DOHH2 (cell line): ENCODE measurements around the gene MAP3K5.
"Not testable (repeated sequence)": the region's sequence is repeated elsewhere in the genome, so short reads cannot be mapped to it uniquely, and the experiment has no call there.

Source experiments
- H3F3A ChIP-seq: fragments of 200-600 bp; sonication (generic), shearing (Covaris generic); 2 replicates; pipeline ENCODE4 v1.6.0; 2016; ENCODE audit warnings: antibody characterized with exemption, mild to moderate bottlenecking; ENCODE audit not compliant: control insufficient read depth, insufficient read depth
- H3K27ac ChIP-seq: fragments of 200-600 bp; sonication (generic); 2 replicates; pipeline ENCODE4 v1.5.1; 2014; ENCODE audit warnings: low read depth, mild to moderate bottlenecking, low read length, moderate library complexity
- H3K27me3 ChIP-seq: fragments of 200-600 bp; sonication (generic); 2 replicates; pipeline ENCODE4 v1.6.1; 2014; ENCODE audit warnings: mild to moderate bottlenecking, low read length, mixed read lengths; ENCODE audit not compliant: control insufficient read depth
- H3K36me3 ChIP-seq: fragments of 200-600 bp; sonication (generic); 2 replicates; pipeline ENCODE4 v1.6.1; 2014; ENCODE audit warnings: mild to moderate bottlenecking, low read length, moderate library complexity, mixed read lengths; ENCODE audit not compliant: control insufficient read depth
- H3K4me1 ChIP-seq: fragments of 200-600 bp; sonication (generic); 2 replicates; pipeline ENCODE4 v1.6.1; 2014; ENCODE audit warnings: mild to moderate bottlenecking, low read length, mixed read lengths; ENCODE audit not compliant: control insufficient read depth
- H3K4me2 ChIP-seq: fragments of 200-600 bp; sonication (generic); 2 replicates; pipeline ENCODE4 v1.6.0; 2014; ENCODE audit warnings: mild to moderate bottlenecking, low read length, moderate library complexity
- H3K4me3 ChIP-seq: fragments of 200-600 bp; sonication (generic); 2 replicates; pipeline ENCODE4 v1.5.1; 2014; ENCODE audit warnings: mild to moderate bottlenecking, low read length, mixed read lengths
- H3K79me2 ChIP-seq: fragments of 200-600 bp; sonication (generic); 2 replicates; pipeline ENCODE4 v1.6.1; 2014; ENCODE audit warnings: mild to moderate bottlenecking, low read length, mixed read lengths; ENCODE audit not compliant: control insufficient read depth
- H3K9me2 ChIP-seq: fragments of 200-600 bp; sonication (generic); replicated peaks from 2 replicates; pipeline ENCODE4 v1.6.1; 2014; ENCODE audit warnings: mild to moderate bottlenecking, low read length, mixed read lengths; ENCODE audit not compliant: control insufficient read depth
- H3K9me3 ChIP-seq: fragments of 200-600 bp; sonication (generic); 2 replicates; pipeline ENCODE4 v1.6.1; 2014; ENCODE audit warnings: antibody characterized with exemption, low read length, mixed read lengths; ENCODE audit not compliant: control insufficient read depth, insufficient read depth
- H4K20me1 ChIP-seq: fragments of 200-600 bp; sonication (generic); 2 replicates; pipeline ENCODE4 v1.6.0; 2014; ENCODE audit warnings: low read depth, mild to moderate bottlenecking, antibody characterized with exemption, low read length, moderate library complexity; ENCODE audit not compliant: control insufficient read depth, insufficient read depth
- EZH2phosphoT487 ChIP-seq: fragments of 200-600 bp; sonication (generic); IDR thresholded peaks from 2 replicates; pipeline ENCODE4 v1.6.1; 2017; ENCODE audit warnings: borderline replicate concordance, mild to moderate bottlenecking, antibody characterized with exemption, low read length, moderate library complexity, mixed read lengths
- TF ChIP-seq, protein P1 (sequence below): fragments of 200-600 bp; sonication (generic); IDR thresholded peaks from one replicate; pipeline ENCODE4 v1.5.1; 2014; ENCODE audit warnings: antibody characterized with exemption, mild to moderate bottlenecking, low read depth, low read length; ENCODE audit not compliant: poor library complexity, severe bottlenecking

Gene MAP3K5

DNA sequence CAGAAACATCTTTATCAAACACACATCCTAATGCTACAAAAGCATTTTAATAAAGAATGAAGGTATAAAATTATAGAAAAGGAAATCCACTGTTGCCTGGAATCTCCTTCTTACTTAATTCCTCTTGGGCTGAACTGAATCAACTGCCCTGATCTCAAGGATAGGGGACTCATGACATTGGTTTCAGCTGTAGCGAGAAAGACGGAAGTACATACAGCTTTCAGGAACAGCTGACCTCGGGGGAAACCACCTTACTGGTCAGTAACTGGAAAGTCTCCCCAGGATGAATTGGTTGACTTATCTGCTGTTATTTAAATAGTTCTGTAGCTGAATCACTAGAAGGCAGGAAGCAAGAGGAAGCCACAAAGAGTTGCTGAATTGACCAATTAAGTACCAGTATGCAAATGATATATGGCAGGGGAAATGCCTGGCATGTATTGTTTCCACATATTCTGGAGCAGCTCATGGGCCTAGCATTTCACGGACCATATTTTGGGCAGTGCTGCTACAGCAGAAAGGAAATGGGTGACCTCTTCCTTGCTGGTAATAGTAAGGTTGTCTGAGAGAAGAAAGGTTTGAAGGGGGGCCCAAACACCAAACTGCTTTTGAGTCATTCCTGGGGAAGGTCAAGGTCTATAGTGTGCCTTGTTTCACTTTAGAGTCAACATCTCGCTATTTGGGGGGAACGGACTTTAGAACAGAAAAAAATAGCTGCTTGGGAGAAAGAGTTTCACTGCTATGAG lies 198.4 kb downstream of the MAP3K5 start:
- Histone ChIP-seq H3K4me2 (no peak overlapping the region), H3K27me3 (no peaks in the 10 kb centered on the region), H3K9me2 (no peaks in the 10 kb centered on the region), H3K27ac (no peak overlapping the region), H3K4me1 (peaks cover 6% of the 10 kb centered on the region), H4K20me1 (no peaks in the 10 kb centered on the region), H3K4me3 (no peak overlapping the region), H3K9me3 (no peaks in the 10 kb centered on the region), H3K36me3 (no peaks in the 10 kb centered on the region), H3F3A (no peaks in the 10 kb centered on the region), H3K79me2 (no peaks in the 10 kb centered on the region)
- TF ChIP-seq, protein P1, sequence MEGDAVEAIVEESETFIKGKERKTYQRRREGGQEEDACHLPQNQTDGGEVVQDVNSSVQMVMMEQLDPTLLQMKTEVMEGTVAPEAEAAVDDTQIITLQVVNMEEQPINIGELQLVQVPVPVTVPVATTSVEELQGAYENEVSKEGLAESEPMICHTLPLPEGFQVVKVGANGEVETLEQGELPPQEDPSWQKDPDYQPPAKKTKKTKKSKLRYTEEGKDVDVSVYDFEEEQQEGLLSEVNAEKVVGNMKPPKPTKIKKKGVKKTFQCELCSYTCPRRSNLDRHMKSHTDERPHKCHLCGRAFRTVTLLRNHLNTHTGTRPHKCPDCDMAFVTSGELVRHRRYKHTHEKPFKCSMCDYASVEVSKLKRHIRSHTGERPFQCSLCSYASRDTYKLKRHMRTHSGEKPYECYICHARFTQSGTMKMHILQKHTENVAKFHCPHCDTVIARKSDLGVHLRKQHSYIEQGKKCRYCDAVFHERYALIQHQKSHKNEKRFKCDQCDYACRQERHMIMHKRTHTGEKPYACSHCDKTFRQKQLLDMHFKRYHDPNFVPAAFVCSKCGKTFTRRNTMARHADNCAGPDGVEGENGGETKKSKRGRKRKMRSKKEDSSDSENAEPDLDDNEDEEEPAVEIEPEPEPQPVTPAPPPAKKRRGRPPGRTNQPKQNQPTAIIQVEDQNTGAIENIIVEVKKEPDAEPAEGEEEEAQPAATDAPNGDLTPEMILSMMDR = no peak
- TF ChIP-seq EZH2phosphoT487 = no peak

DNA sequence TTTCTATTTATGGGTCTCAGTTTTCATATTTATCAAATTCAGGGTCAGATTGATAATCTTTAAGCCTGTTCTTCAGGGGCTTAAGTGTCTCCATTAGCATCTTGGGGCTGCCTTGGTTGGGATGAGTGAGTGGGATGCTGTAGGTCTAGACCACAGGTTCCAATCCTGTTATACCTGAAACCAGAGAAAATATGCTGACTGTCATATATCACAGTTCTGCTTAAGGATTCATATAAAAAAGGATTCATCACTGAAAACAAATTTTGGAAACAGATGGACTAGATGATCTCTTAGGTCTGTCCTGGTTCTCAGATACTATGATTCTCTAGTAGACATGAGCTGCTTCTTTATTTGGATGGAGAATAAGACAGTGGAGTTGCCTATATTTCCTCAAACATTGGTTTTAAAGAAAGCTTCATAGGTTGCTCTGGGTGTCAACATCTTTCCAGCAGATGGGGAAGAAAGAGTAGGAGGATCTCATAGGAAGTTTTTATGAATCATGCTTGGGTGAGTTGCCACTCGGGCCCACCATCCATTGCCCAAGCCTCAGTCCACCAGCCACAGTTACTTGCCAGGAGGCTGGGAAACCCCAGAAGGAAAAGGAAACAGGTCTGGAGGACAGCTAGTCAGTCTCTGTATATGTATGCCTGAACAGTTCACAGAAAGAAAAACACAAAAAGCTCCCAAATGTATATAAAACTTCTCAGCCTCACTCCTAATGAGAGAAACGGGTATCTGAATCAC lies 199.2 kb downstream of the MAP3K5 start:
- Histone ChIP-seq H3K79me2 (no peaks in the 10 kb centered on the region), H3K36me3 (no peaks in the 10 kb centered on the region), H3K4me1 (peaks cover 6% of the 10 kb centered on the region), H4K20me1 (no peaks in the 10 kb centered on the region), H3F3A (no peaks in the 10 kb centered on the region), H3K4me3 (no peak overlapping the region), H3K4me2 (no peak overlapping the region), H3K9me2 (no peaks in the 10 kb centered on the region), H3K27me3 (no peaks in the 10 kb centered on the region), H3K9me3 (no peaks in the 10 kb centered on the region), H3K27ac (no peak overlapping the region)
- TF ChIP-seq, protein P1 = no peak
- TF ChIP-seq EZH2phosphoT487 = no peak

DNA sequence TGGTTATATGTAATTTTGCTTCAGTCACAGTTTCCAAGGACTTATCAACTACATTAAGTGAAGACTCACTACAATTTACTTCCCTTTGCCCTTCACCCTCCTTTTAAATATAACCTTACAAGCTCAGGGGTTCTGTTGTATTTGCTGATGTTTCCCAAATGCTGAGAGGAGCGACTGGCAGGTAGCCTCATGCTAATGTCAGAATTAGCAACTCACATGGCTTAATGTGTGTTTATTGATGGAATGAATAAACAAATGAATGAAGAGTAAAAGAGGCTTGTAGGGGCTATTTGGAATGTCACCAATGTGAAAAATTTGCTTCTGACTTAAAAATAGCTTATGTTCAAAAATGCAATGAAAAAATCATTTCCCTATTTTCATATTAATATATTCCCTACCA lies 200.7 kb downstream of the MAP3K5 start:
- Histone ChIP-seq H3K4me1 (peaks cover 6% of the 10 kb centered on the region), H4K20me1 (no peaks in the 10 kb centered on the region), H3K27me3 (no peaks in the 10 kb centered on the region), H3K9me2 (no peaks in the 10 kb centered on the region), H3K27ac (no peak overlapping the region), H3K79me2 (no peaks in the 10 kb centered on the region), H3K36me3 (no peaks in the 10 kb centered on the region), H3K4me2 (no peak overlapping the region), H3K9me3 (no peaks in the 10 kb centered on the region), H3K4me3 (no peak overlapping the region), H3F3A (no peaks in the 10 kb centered on the region)
- TF ChIP-seq, protein P1 = no peak
- no peak for TF ChIP-seq EZH2phosphoT487

DNA sequence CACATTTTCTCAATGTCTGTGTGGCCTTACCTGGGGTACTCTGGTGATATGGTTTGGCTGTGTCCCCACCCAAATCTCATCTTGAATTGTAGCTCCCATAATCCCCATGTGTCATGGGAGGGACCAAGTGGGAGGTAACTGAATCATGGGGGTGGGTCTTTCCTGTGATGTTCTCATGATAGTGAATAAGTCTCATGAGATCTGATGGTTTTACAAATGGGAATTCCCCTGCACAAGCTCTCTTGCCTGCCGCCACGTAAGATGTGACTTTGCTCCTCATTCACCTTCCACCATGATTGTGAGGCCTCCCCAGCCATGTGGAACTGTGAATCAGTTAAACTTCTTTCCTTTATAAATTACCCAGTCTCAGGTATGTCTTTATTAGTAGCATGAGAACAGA lies 201.4 kb downstream of the MAP3K5 start:
- not testable (repeated sequence) for H3K4me1 ChIP-seq, H3F3A ChIP-seq, H3K4me2 ChIP-seq, H4K20me1 ChIP-seq, H3K79me2 ChIP-seq, H3K9me3 ChIP-seq, H3K27me3 ChIP-seq, H3K9me2 ChIP-seq, H3K27ac ChIP-seq, H3K36me3 ChIP-seq, H3K4me3 ChIP-seq
